H1 (cell line): ENCODE data around the gene CORO6. TPM values are rescaled to one million over a fixed set of nuclear protein-coding genes. Genes with fewer than 3 reads are reported as not detected.

ENCODE experiments used
- CTCF ChIA-PET: fragments of 300-600 bp; sonication (Branson Sonifier 250); formaldehyde crosslinking; loops from one replicate; lab custom pipeline; 2021; ENCODE audit not compliant: partially characterized antibody; lab: Charles Lee
- POLR2A ChIA-PET: fragments of 300-600 bp; sonication (Branson Sonifier 250); formaldehyde crosslinking; loops from one replicate; lab custom pipeline; 2021; ENCODE audit warnings: inconsistent platforms; ENCODE audit not compliant: partially characterized antibody; lab: Charles Lee
- DNase-seq, 2 experiments: peaks; one replicate each; pipeline versions ENCODE4 v3.0.0 to v3.0.0-alpha.2; 2010 to 2022; ENCODE audit warnings: low spot score in 2 of 2, low read depth in 1 of 2, mixed read lengths in 1 of 2
- FAIRE-seq: peaks from 2 replicates; lab custom pipeline; 2011; peaks lifted over from hg19 to GRCh38; lab: Jason Lieb, UNC
- H2AFZ ChIP-seq: 2 replicates; pipeline ENCODE4 v1.8.1; 2012; ENCODE audit warnings: low read length, inconsistent platforms
- H2AK5ac ChIP-seq: 2 replicates; pipeline ENCODE4 v1.6.1; 2013; ENCODE audit warnings: low read depth, low read length
- H2BK120ac ChIP-seq: replicated peaks from 2 replicates; pipeline ENCODE3; 2013; ENCODE audit warnings: low read depth, low read length, inconsistent platforms
- H2BK12ac ChIP-seq: 2 replicates; pipeline ENCODE4 v1.6.1; 2013; ENCODE audit warnings: low read depth, low read length
- H2BK15ac ChIP-seq: 2 replicates; pipeline ENCODE4 v1.6.1; 2013; ENCODE audit warnings: low read length
- H2BK20ac ChIP-seq: 2 replicates; pipeline ENCODE4 v1.6.1; 2013; ENCODE audit warnings: low read length
- H2BK5ac ChIP-seq: 2 replicates; pipeline ENCODE4 v1.6.1; 2013; ENCODE audit warnings: low read depth, low read length
- H3K14ac ChIP-seq: 2 replicates; pipeline ENCODE4 v1.6.1; 2013; ENCODE audit warnings: inconsistent platforms; ENCODE audit not compliant: insufficient read length
- H3K18ac ChIP-seq: 2 replicates; pipeline ENCODE4 v1.6.1; 2013; ENCODE audit warnings: low read length; ENCODE audit errors: extremely low read depth
- H3K23ac ChIP-seq: 2 replicates; pipeline ENCODE4 v1.6.1; 2013; ENCODE audit warnings: inconsistent platforms; ENCODE audit not compliant: insufficient read length
- H3K23me2 ChIP-seq: 2 replicates; pipeline ENCODE4 v1.6.1; 2013; ENCODE audit warnings: low read depth, low read length
- H3K27ac ChIP-seq: 2 replicates; pipeline ENCODE4 v1.6.1; 2011; ENCODE audit warnings: low read depth, low read length, inconsistent platforms
- H3K27me3 ChIP-seq, 4 experiments: replicated peaks in 1 of 4; 1 replicate in 1 of 4; 2 replicates in 3 of 4; pipeline versions ENCODE4 v1.6.1 to v1.8.1; 2011 to 2013; ENCODE audit warnings: low read length in 3 of 4, mild to moderate bottlenecking in 3 of 4, inconsistent platforms in 2 of 4, mixed read lengths in 2 of 4, moderate library complexity in 1 of 4; ENCODE audit not compliant: control insufficient read depth in 3 of 4, insufficient read depth in 3 of 4; ENCODE audit errors: extremely low read depth in 1 of 4
- H3K36me3 ChIP-seq, 4 experiments: 2 replicates each; pipeline versions ENCODE4 v1.6.1 to v1.8.1; 2011 to 2013; ENCODE audit warnings: mild to moderate bottlenecking in 4 of 4, low read length in 3 of 4, moderate library complexity in 2 of 4, control low read depth in 1 of 4, inconsistent platforms in 1 of 4; ENCODE audit not compliant: insufficient read depth in 4 of 4, control insufficient read depth in 2 of 4
- H3K4ac ChIP-seq: replicated peaks from 2 replicates; pipeline ENCODE3; 2013; ENCODE audit warnings: low read length, low read depth, mixed read lengths, inconsistent platforms; ENCODE audit not compliant: insufficient read length
- H3K4me1 ChIP-seq, 4 experiments: replicated peaks in 1 of 4; 1 replicate in 1 of 4; 2 replicates in 3 of 4; pipeline versions ENCODE4 v1.6.1 to v1.8.1; 2011 to 2013; ENCODE audit warnings: low read length in 3 of 4, inconsistent platforms in 2 of 4, mixed read lengths in 1 of 4; ENCODE audit not compliant: insufficient read depth in 4 of 4, control insufficient read depth in 3 of 4
- H3K4me2 ChIP-seq, 2 experiments: 2 replicates each; pipeline versions ENCODE4 v1.6.1 to v1.8.1; 2011 to 2013; ENCODE audit warnings: low read depth in 2 of 2, low read length in 2 of 2, control low read depth in 1 of 2, inconsistent platforms in 1 of 2, mild to moderate bottlenecking in 1 of 2; ENCODE audit not compliant: insufficient read depth in 1 of 2
- H3K4me3 ChIP-seq, 4 experiments: fragments of 200-600, 300-600 bp in 1 of 4; sonication (generic), shearing (Covaris generic), sonication (Bioruptor Twin) in 1 of 4; 2 replicates each; pipeline versions ENCODE4 v1.5.1 to v1.8.1; 2011 to 2016; ENCODE audit warnings: low read length in 4 of 4, low read depth in 3 of 4, control low read depth in 2 of 4, inconsistent platforms in 2 of 4, mild to moderate bottlenecking in 2 of 4, mixed read lengths in 1 of 4, moderate library complexity in 1 of 4; ENCODE audit not compliant: insufficient read depth in 2 of 4; ENCODE audit errors: extremely low read depth in 1 of 4
- H3K56ac ChIP-seq: replicated peaks from 2 replicates; pipeline ENCODE3; 2013; ENCODE audit warnings: low read depth, mild to moderate bottlenecking, mixed read lengths, low read length, inconsistent platforms; ENCODE audit not compliant: insufficient read length
- H3K79me1 ChIP-seq: 2 replicates; pipeline ENCODE4 v1.6.1; 2013; ENCODE audit warnings: low read depth, low read length, control low read depth
- H3K79me2 ChIP-seq, 2 experiments: 2 replicates each; pipeline versions ENCODE4 v1.6.1 to v1.8.1; 2012 to 2013; ENCODE audit warnings: low read length in 2 of 2, mild to moderate bottlenecking in 2 of 2, inconsistent platforms in 1 of 2; ENCODE audit not compliant: insufficient read depth in 2 of 2, control insufficient read depth in 1 of 2
- H3K9ac ChIP-seq, 4 experiments: replicated peaks in 1 of 4; 1 replicate in 1 of 4; 2 replicates in 3 of 4; pipeline versions ENCODE4 v1.6.1 to v1.8.1; 2011 to 2013; ENCODE audit warnings: low read depth in 3 of 4, low read length in 3 of 4, control low read depth in 2 of 4, mild to moderate bottlenecking in 2 of 4, moderate library complexity in 2 of 4, inconsistent platforms in 1 of 4; ENCODE audit errors: extremely low read depth in 1 of 4
- H3K9me3 ChIP-seq, 2 experiments: 2 replicates each; pipeline versions ENCODE4 v1.6.1 to v1.8.1; 2012 to 2013; ENCODE audit warnings: mild to moderate bottlenecking in 2 of 2, moderate library complexity in 2 of 2, control low read depth in 1 of 2, inconsistent platforms in 1 of 2, low read depth in 1 of 2, low read length in 1 of 2, mixed read lengths in 1 of 2; ENCODE audit not compliant: insufficient read depth in 2 of 2
- H4K20me1 ChIP-seq, 2 experiments: replicated peaks in 1 of 2; 2 replicates each; pipeline versions ENCODE3 to v1.8.1; 2011 to 2013; ENCODE audit warnings: inconsistent platforms in 2 of 2, low read length in 2 of 2, mild to moderate bottlenecking in 1 of 2; ENCODE audit not compliant: insufficient read depth in 2 of 2, control insufficient read depth in 1 of 2
- H4K5ac ChIP-seq: 2 replicates; pipeline ENCODE4 v1.6.1; 2013; ENCODE audit warnings: low read length, low read depth, mixed read lengths, inconsistent platforms; ENCODE audit not compliant: insufficient read length
- H4K8ac ChIP-seq: 2 replicates; pipeline ENCODE4 v1.8.0; 2013; ENCODE audit warnings: mild to moderate bottlenecking, moderate library complexity, low read length, inconsistent platforms; ENCODE audit not compliant: insufficient read depth; ENCODE audit errors: extremely low read depth
- H4K91ac ChIP-seq: replicated peaks from 2 replicates; pipeline ENCODE3; 2013; ENCODE audit warnings: low read length, mixed read lengths, inconsistent platforms; ENCODE audit not compliant: insufficient read length
- BCL11A ChIP-seq, 2 experiments: IDR thresholded peaks; one replicate each; pipeline ENCODE4 v1.6.1; 2011; ENCODE audit warnings: low read depth in 2 of 2, low read length in 2 of 2, mild to moderate bottlenecking in 2 of 2
- EP300 ChIP-seq, 2 experiments: IDR thresholded peaks; 1 replicate in 1 of 2; 2 replicates in 1 of 2; pipeline ENCODE4 v1.6.1; 2011 to 2012; ENCODE audit warnings: low read depth in 2 of 2, low read length in 2 of 2, mild to moderate bottlenecking in 2 of 2, borderline replicate concordance in 1 of 2, inconsistent platforms in 1 of 2, moderate library complexity in 1 of 2
- KDM4A ChIP-seq: IDR thresholded peaks from one replicate; pipeline ENCODE4 v1.7.1; 2012; ENCODE audit warnings: low read depth, mild to moderate bottlenecking, moderate library complexity, low read length, inconsistent platforms; ENCODE audit not compliant: severe bottlenecking
- POLR2AphosphoS5 ChIP-seq: IDR thresholded peaks from 2 replicates; pipeline ENCODE4 v1.6.1; 2011; ENCODE audit warnings: low read depth, low read length
- RBBP5 ChIP-seq: IDR thresholded peaks from 2 replicates; pipeline ENCODE4 v1.7.1; 2012; ENCODE audit warnings: low read depth, mild to moderate bottlenecking, inconsistent platforms, low read length, moderate library complexity, borderline replicate concordance
- SRF ChIP-seq: IDR thresholded peaks from 2 replicates; pipeline ENCODE4 v1.6.1; 2011; ENCODE audit warnings: mild to moderate bottlenecking, low read depth, low read length, moderate library complexity
- TAF7 ChIP-seq: optimal IDR thresholded peaks from 2 replicates; pipeline ENCODE3; 2011; ENCODE audit warnings: low read depth, mild to moderate bottlenecking, inconsistent platforms, low read length, moderate library complexity, borderline replicate concordance
- TBP ChIP-seq: IDR thresholded peaks from 2 replicates; pipeline ENCODE4 v1.6.1; 2011; ENCODE audit warnings: low read depth, low read length, improper control_type of control experiment
- WGBS, 2 experiments: shearing (Covaris generic) in 1 of 2; methylation state at CpG; one replicate each; pipeline versions ENCODE4 v1.1.6 to v1.1.7; 2013 to 2015; ENCODE audit warnings: low lambda C conversion rate in 2 of 2, mixed read lengths in 2 of 2, inconsistent platforms in 1 of 2, low coverage in 1 of 2, missing lambda C conversion rate in 1 of 2; ENCODE audit not compliant: insufficient replicate concordance in 2 of 2, insufficient coverage in 1 of 2, insufficient read length in 1 of 2; ENCODE audit errors: extremely low coverage in 1 of 2, missing lambda C conversion rate in 1 of 2; 5-methylcytosine and 5-hydroxymethylcytosine counted together
- polyA plus RNA-seq, 7 experiments: library from polyadenylated mRNA; depleted of rRNA in 3 of 7; stranded (reverse) in 5 of 7; unstranded in 2 of 7; fragments of >200 nt in 5 of 7; fragments of 200-250 nt in 2 of 7; gene quantifications; 1 replicate in 5 of 7; 2 replicates in 1 of 7; 4 replicates in 1 of 7; pipeline versions ENCODE4 v1.2.1 to v1.2.3, GENCODE V29; 2011 to 2013; ENCODE audit warnings: missing spikeins in 2 of 7, mixed read lengths in 2 of 7
- total RNA-seq: library from RNA; stranded (reverse); fragmentation: NEBNext Ultra II Directional; extraction: Animal tissue kit (Norgen Biotek cat#: 25700); gene quantifications from 2 replicates; pipeline ENCODE4 v1.2.1, GENCODE V29; 2021
- TF ChIP-seq, protein P1 (sequence below), 3 experiments: IDR thresholded peaks; 1 replicate in 2 of 3; 2 replicates in 1 of 3; pipeline versions ENCODE4 v1.5.1 to v1.6.1; 2011; ENCODE audit warnings: low read length in 3 of 3, mild to moderate bottlenecking in 3 of 3, inconsistent platforms in 2 of 3, low read depth in 1 of 3, moderate library complexity in 1 of 3; ENCODE audit not compliant: insufficient read depth in 1 of 3; ENCODE audit errors: control extremely low read depth in 1 of 3
- TF ChIP-seq, protein P2 (sequence below): IDR thresholded peaks from 2 replicates; pipeline ENCODE4 v1.6.1; 2012; ENCODE audit warnings: inconsistent platforms

Gene CORO6
- total and polyA plus RNA-seq, 2 of the 8 experiments (the other 6 are each of a cell fraction or from before 2014, with no cell fraction given): 2.5 to 8.6 TPM

DNA sequence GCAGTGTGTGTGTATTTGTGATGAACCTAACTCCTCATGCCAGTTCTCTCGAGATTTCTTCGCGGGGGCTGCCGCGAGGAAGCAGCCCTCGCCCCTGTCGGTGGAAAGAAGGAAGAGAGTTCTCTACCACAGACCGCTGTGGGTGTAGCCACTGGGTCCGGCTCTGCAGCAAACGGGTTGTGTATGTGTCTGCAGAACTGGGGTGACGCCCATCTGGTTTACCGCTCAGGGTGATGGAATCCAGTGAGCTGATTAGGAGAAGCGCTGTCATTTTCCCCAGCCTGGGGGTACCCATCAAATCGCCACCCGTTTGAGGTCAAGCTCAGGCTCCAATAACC, 7.7 kb downstream of the CORO6 start:
- no peak overlapping the region for H3K56ac ChIP-seq
- H3K4me2 ChIP-seq: peak overlapping the region; percentile 90 to 96
- H4K20me1 ChIP-seq: peaks cover 3 to 5% of the 10 kb centered on the region in 2 experiments
- no peak for DNase-seq
- H3K9ac ChIP-seq: no peak overlapping the region
- H3K27me3 ChIP-seq: peaks cover 17 to 58% (median 46%) of the 10 kb centered on the region in 4 experiments
- H3K79me1 ChIP-seq: 0 out of 2 replicates have a peak, but pooled peaks cover 2% of the 10 kb centered on the region
- peaks cover 0 to 11% of the 10 kb centered on the region in 2 experiments; a peak in 1 of 4 replicates for H3K9me3 ChIP-seq
- no peak overlapping the region for H2BK20ac ChIP-seq
- no peak overlapping the region for H3K14ac ChIP-seq
- peak overlapping the region; percentile 35 for H4K91ac ChIP-seq
- no peak overlapping the region for H3K27ac ChIP-seq
- peaks cover 0 to 7% (median 0%) of the 10 kb centered on the region in 4 experiments; a peak in 1 of 8 replicates for H3K36me3 ChIP-seq
- H4K5ac ChIP-seq: no peak overlapping the region
- POLR2A ChIA-PET: interaction anchor here (0.9 to 4.3 kb wide), 4 partner anchors 8 to 170 kb away, joined by 3 to 30 read pairs (median 4); partner anchors contain the start of gene ANKRD13B
- H2BK120ac ChIP-seq: no peak overlapping the region
- peaks cover 13% of the 10 kb centered on the region for H3K23me2 ChIP-seq
- H3K4me3 ChIP-seq: peak overlapping the region; percentile 36 to 60 (median 50); a peak in 5 of 8 replicates
- no peak overlapping the region for H2AK5ac ChIP-seq
- H4K8ac ChIP-seq: peak overlapping the region; percentile 71
- 62% methylated on average over 15 of the region's 15 CpGs; no CpG with 5 or more reads in 1 of the 2 experiments for WGBS, 2 experiments
- no peak overlapping the region for H3K4ac ChIP-seq
- H3K4me1 ChIP-seq: peaks cover 11 to 45% (median 35%) of the 10 kb centered on the region in 4 experiments
- CTCF ChIA-PET: interaction anchor here (0.7 to 13.1 kb wide), 8 partner anchors 11 to 147 kb away, joined by 3 to 193 read pairs (median 71); partner anchors contain the start of genes ABHD15, ANKRD13B and TP53I13
- H2BK12ac ChIP-seq: no peak overlapping the region
- H2AFZ ChIP-seq: no peak overlapping the region
- peak overlapping the region; percentile 60; the same call in 1 of the 2 replicates for H3K18ac ChIP-seq
- H2BK5ac ChIP-seq: no peak overlapping the region
- no peak for FAIRE-seq
- peak overlapping the region; percentile 95; the same call in 1 of the 2 replicates for H2BK15ac ChIP-seq
- H3K79me2 ChIP-seq: no peaks in the 10 kb centered on the region
- no peak overlapping the region for H3K23ac ChIP-seq
- TF ChIP-seq BCL11A (IDR thresholded peaks at IDR 0.05; ENCODE audit: low read depth in 2 of 2, low read length in 2 of 2) (no peak), RBBP5 (no peak), POLR2AphosphoS5 (no peak), EP300 (IDR thresholded peaks at IDR 0.05; ENCODE audit: borderline replicate concordance in 1 of 2, low read depth in 2 of 2, low read length in 2 of 2) (no peak), TBP (no peak), SRF (no peak), TAF7 (no peak), KDM4A (no peak)
- TF ChIP-seq, protein P1, sequence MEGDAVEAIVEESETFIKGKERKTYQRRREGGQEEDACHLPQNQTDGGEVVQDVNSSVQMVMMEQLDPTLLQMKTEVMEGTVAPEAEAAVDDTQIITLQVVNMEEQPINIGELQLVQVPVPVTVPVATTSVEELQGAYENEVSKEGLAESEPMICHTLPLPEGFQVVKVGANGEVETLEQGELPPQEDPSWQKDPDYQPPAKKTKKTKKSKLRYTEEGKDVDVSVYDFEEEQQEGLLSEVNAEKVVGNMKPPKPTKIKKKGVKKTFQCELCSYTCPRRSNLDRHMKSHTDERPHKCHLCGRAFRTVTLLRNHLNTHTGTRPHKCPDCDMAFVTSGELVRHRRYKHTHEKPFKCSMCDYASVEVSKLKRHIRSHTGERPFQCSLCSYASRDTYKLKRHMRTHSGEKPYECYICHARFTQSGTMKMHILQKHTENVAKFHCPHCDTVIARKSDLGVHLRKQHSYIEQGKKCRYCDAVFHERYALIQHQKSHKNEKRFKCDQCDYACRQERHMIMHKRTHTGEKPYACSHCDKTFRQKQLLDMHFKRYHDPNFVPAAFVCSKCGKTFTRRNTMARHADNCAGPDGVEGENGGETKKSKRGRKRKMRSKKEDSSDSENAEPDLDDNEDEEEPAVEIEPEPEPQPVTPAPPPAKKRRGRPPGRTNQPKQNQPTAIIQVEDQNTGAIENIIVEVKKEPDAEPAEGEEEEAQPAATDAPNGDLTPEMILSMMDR (IDR thresholded peaks at IDR 0.05; ENCODE audit: control extremely low read depth in 1 of 3, insufficient read depth in 1 of 3, low read depth in 1 of 3, low read length in 3 of 3): no peak
- TF ChIP-seq, protein P2, sequence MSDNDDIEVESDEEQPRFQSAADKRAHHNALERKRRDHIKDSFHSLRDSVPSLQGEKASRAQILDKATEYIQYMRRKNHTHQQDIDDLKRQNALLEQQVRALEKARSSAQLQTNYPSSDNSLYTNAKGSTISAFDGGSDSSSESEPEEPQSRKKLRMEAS: no peak
